Astrocyte (in vitro differentiated cells and primary cell): ENCODE measurements around the gene CRIM1. TPM values are rescaled to one million over a fixed set of nuclear protein-coding genes. Genes with fewer than 3 reads are reported as not detected.

Experiments
- DNase-seq: peaks from one replicate; pipeline ENCODE4 v3.0.0-alpha.2; 2010; ENCODE audit warnings: low read depth
- FAIRE-seq: peaks from 2 replicates; lab custom pipeline; 2011; peaks lifted over from hg19 to GRCh38; lab: Jason Lieb, UNC
- H2AFZ ChIP-seq: 2 replicates; pipeline ENCODE4 v1.6.0; 2012; ENCODE audit warnings: low read depth, low read length, inconsistent platforms
- H3K27ac ChIP-seq: 2 replicates; pipeline ENCODE4 v1.5.1; 2011; ENCODE audit warnings: low read depth, low read length, inconsistent platforms
- H3K27me3 ChIP-seq: 2 replicates; pipeline ENCODE4 v1.6.0; 2011; ENCODE audit warnings: low read length, inconsistent platforms; ENCODE audit not compliant: insufficient read depth
- H3K36me3 ChIP-seq: 2 replicates; pipeline ENCODE4 v1.5.1; 2011; ENCODE audit warnings: low read length, inconsistent platforms; ENCODE audit not compliant: insufficient read depth
- H3K4me1 ChIP-seq: 2 replicates; pipeline ENCODE4 v1.5.1; 2011; ENCODE audit warnings: low read length, inconsistent platforms; ENCODE audit not compliant: insufficient read depth
- H3K4me2 ChIP-seq: 2 replicates; pipeline ENCODE4 v1.6.0; 2012; ENCODE audit warnings: low read length, inconsistent platforms
- H3K4me3 ChIP-seq: 2 replicates; pipeline ENCODE4 v1.5.1; 2011; ENCODE audit warnings: low read depth, mild to moderate bottlenecking, low read length, inconsistent platforms; ENCODE audit not compliant: insufficient read depth
- H3K79me2 ChIP-seq: 2 replicates; pipeline ENCODE4 v1.6.0; 2012; ENCODE audit warnings: mild to moderate bottlenecking, low read length, inconsistent platforms; ENCODE audit not compliant: insufficient read depth
- H3K9ac ChIP-seq: 2 replicates; pipeline ENCODE4 v1.6.0; 2012; ENCODE audit warnings: mild to moderate bottlenecking, low read length, inconsistent platforms
- H3K9me3 ChIP-seq: 2 replicates; pipeline ENCODE4 v1.5.1; 2012; ENCODE audit warnings: low read depth, mild to moderate bottlenecking, low read length, inconsistent platforms; ENCODE audit not compliant: insufficient read depth
- H4K20me1 ChIP-seq: 2 replicates; pipeline ENCODE4 v1.6.0; 2012; ENCODE audit warnings: low read length, inconsistent platforms; ENCODE audit not compliant: insufficient read depth
- H3K27ac Mint-ChIP-seq: one replicate; pipeline ENCODE4 v1.8.0; 2021; ENCODE audit warnings: mild to moderate bottlenecking, mixed read lengths; ENCODE audit not compliant: unreplicated experiment
- H3K27me3 Mint-ChIP-seq: one replicate; pipeline ENCODE4 v1.8.0; 2021; ENCODE audit warnings: low read depth, mixed read lengths; ENCODE audit not compliant: unreplicated experiment
- H3K36me3 Mint-ChIP-seq: one replicate; pipeline ENCODE4 v1.8.0; 2021; ENCODE audit warnings: low read depth, mixed read lengths; ENCODE audit not compliant: unreplicated experiment
- H3K4me1 Mint-ChIP-seq: one replicate; pipeline ENCODE4 v1.8.0; 2021; ENCODE audit warnings: low read depth, mixed read lengths; ENCODE audit not compliant: unreplicated experiment
- H3K4me3 Mint-ChIP-seq: one replicate; pipeline ENCODE4 v1.8.0; 2021; ENCODE audit warnings: mild to moderate bottlenecking, moderate library complexity, mixed read lengths; ENCODE audit not compliant: unreplicated experiment
- H3K9me3 Mint-ChIP-seq: one replicate; pipeline ENCODE4 v1.8.0; 2021; ENCODE audit warnings: mild to moderate bottlenecking, mixed read lengths; ENCODE audit not compliant: unreplicated experiment
- CTCF ChIP-seq: IDR thresholded peaks from 2 replicates; pipeline ENCODE4 v1.5.1; 2011; ENCODE audit warnings: low read depth, mild to moderate bottlenecking, inconsistent platforms, low read length, moderate library complexity; ENCODE audit not compliant: insufficient read depth
- EZH2 ChIP-seq: IDR thresholded peaks from 2 replicates; pipeline ENCODE4 v1.6.1; 2012; ENCODE audit warnings: mild to moderate bottlenecking, low read length, inconsistent platforms; ENCODE audit not compliant: insufficient read depth
- total RNA-seq: library from RNA; stranded (reverse); gene quantifications from 2 replicates; pipeline ENCODE4 v1.2.1, GENCODE V29; 2021

Gene CRIM1
- total RNA-seq, 1 donor from 2014 or later: 180 TPM

GRCh38 chr2:36587556-36587955, 232.0 kb downstream of the CRIM1 start:
- Mint-ChIP-seq H3K36me3 (peaks cover 6% of the 10 kb centered on the region), H3K27me3 (no peaks in the 10 kb centered on the region), H3K4me3 (no peak overlapping the region), H3K27ac (no peak overlapping the region), H3K9me3 (no peaks in the 10 kb centered on the region), H3K4me1 (no peaks in the 10 kb centered on the region)
- TF ChIP-seq EZH2 (no peak), CTCF (no peak)
- Histone ChIP-seq H3K9ac (no peak overlapping the region), H4K20me1 (peaks cover 38% of the 10 kb centered on the region), H3K4me3 (no peak overlapping the region), H3K27me3 (no peaks in the 10 kb centered on the region), H3K79me2 (peaks cover 81% of the 10 kb centered on the region), H3K4me1 (no peaks in the 10 kb centered on the region), H3K4me2 (no peak overlapping the region), H3K9me3 (no peaks in the 10 kb centered on the region), H2AFZ (no peak overlapping the region), H3K36me3 (peaks cover 34% of the 10 kb centered on the region), H3K27ac (no peak overlapping the region)
- FAIRE-seq (no peak), DNase-seq (no peak)

- no peak overlapping the region for H3K9ac ChIP-seq
- DNase-seq: no peak
- no peak overlapping the region for H3K27ac ChIP-seq
- Mint-ChIP-seq H3K4me3 (no peak overlapping the region), H3K9me3 (no peaks in the 10 kb centered on the region), H3K27ac (no peak overlapping the region), H3K36me3 (peaks cover 2% of the 10 kb centered on the region), H3K4me1 (no peaks in the 10 kb centered on the region), H3K27me3 (no peaks in the 10 kb centered on the region)
- no peak overlapping the region for H2AFZ ChIP-seq
- H3K36me3 ChIP-seq: peaks cover 22% of the 10 kb centered on the region
- no peaks in the 10 kb centered on the region for H3K27me3 ChIP-seq
- H3K4me2 ChIP-seq: no peak overlapping the region
- H3K79me2 ChIP-seq: peaks cover 89% of the 10 kb centered on the region
- TF ChIP-seq EZH2: no peak
- TF ChIP-seq CTCF: no peak
- no peak for FAIRE-seq
- H3K4me1 ChIP-seq: no peaks in the 10 kb centered on the region
- no peak overlapping the region for H3K4me3 ChIP-seq
- peaks cover 32% of the 10 kb centered on the region for H4K20me1 ChIP-seq
- no peaks in the 10 kb centered on the region for H3K9me3 ChIP-seq
These were observed 233.7 kb downstream of the CRIM1 start for GRCh38 chr2:36589230-36589630.

- no peaks in the 10 kb centered on the region for H3K9me3 Mint-ChIP-seq
- peaks cover 9% of the 10 kb centered on the region for H3K36me3 ChIP-seq
- H3K4me2 ChIP-seq: no peak overlapping the region
- no peak for TF ChIP-seq CTCF
- no peak overlapping the region for H3K4me3 ChIP-seq
- no peak overlapping the region for H3K27ac Mint-ChIP-seq
- H3K79me2 ChIP-seq: peaks cover 78% of the 10 kb centered on the region
- peaks cover 2% of the 10 kb centered on the region for H3K36me3 Mint-ChIP-seq
- DNase-seq (no peak), FAIRE-seq (no peak)
- H3K27me3 ChIP-seq: no peaks in the 10 kb centered on the region
- H3K27me3 Mint-ChIP-seq: no peaks in the 10 kb centered on the region
- no peak overlapping the region for H3K9ac ChIP-seq
- H3K4me1 ChIP-seq: peaks cover 16% of the 10 kb centered on the region
- no peak overlapping the region for H3K4me3 Mint-ChIP-seq
- H3K4me1 Mint-ChIP-seq: peaks cover 21% of the 10 kb centered on the region
- H4K20me1 ChIP-seq: peaks cover 51% of the 10 kb centered on the region
- no peak overlapping the region for H2AFZ ChIP-seq
- H3K9me3 ChIP-seq: no peaks in the 10 kb centered on the region
- H3K27ac ChIP-seq: no peak overlapping the region
These were observed 239.3 kb downstream of the CRIM1 start for GRCh38 chr2:36594849-36595248.
